ENCODE measurements around the gene SPOCK2. TPM values are rescaled to one million over a fixed set of nuclear protein-coding genes. Genes with fewer than 3 reads are reported as not detected.

SPOCK2 gene
- total and polyA plus RNA-seq, 2 donors (not counting 1 experiment from before 2014, with no cell fraction given): 39.1 to 139 TPM

- 96% methylated on average over 26 of the region's 29 CpGs for WGBS (ENCODE audit: insufficient coverage)
- Histone ChIP-seq H3K9me3 (ENCODE audit: control extremely low read depth in 1 of 3, control insufficient read depth in 2 of 3, insufficient read depth in 1 of 3, low read length in 2 of 3) (no peaks in the 10 kb centered on the region), H2AFZ (ENCODE audit: insufficient read depth, low read depth, low read length, poor library complexity, severe bottlenecking) (no peak overlapping the region), H3K4me3 (ENCODE audit: control extremely low read depth in 1 of 5, extremely low read depth in 1 of 5, insufficient read depth in 1 of 5, low read depth in 2 of 5, low read length in 4 of 5) (no peak overlapping the region), H4K20me1 (ENCODE audit: control insufficient read depth, insufficient read depth, low read length, poor library complexity, severe bottlenecking) (peaks cover 10% of the 10 kb centered on the region), H3K4me1 (ENCODE audit: control insufficient read depth in 2 of 2, insufficient read depth in 2 of 2, low read length in 2 of 2) (no peaks in the 10 kb centered on the region), H3K79me2 (ENCODE audit: control insufficient read depth, insufficient read depth, low read length) (no peaks in the 10 kb centered on the region), H3K27me3 (replicated peaks in 1 of 4; ENCODE audit: control extremely low read depth in 1 of 4, control insufficient read depth in 3 of 4, insufficient read depth in 4 of 4, low read length in 3 of 4) (no peaks in the 10 kb centered on the region), H3K27ac (ENCODE audit: low read length in 2 of 2) (no peak overlapping the region), H3K4me2 (replicated peaks; ENCODE audit: low read depth, low read length, poor library complexity, severe bottlenecking) (no peak overlapping the region), H3K9ac (ENCODE audit: low read length) (no peak overlapping the region), H3K36me3 (replicated peaks in 1 of 2; ENCODE audit: control extremely low read depth in 1 of 2, control insufficient read depth in 1 of 2, extremely low read depth in 1 of 2, insufficient read depth in 2 of 2, low read length in 1 of 2) (peaks cover 0 to 47% of the 10 kb centered on the region in 2 experiments)
- no peaks in the 10 kb centered on the region for H3K9me3 Mint-ChIP-seq (ENCODE audit: insufficient read depth)
- ChIA-PET POLR2A (no interaction called here), CTCF (interaction anchor here (1.1 to 7.5 kb wide), 2 partner anchors 14 to 157 kb away, joined by 4 to 57 read pairs; no protein-coding TSS in a partner anchor)
- TF ChIP-seq, protein P1, sequence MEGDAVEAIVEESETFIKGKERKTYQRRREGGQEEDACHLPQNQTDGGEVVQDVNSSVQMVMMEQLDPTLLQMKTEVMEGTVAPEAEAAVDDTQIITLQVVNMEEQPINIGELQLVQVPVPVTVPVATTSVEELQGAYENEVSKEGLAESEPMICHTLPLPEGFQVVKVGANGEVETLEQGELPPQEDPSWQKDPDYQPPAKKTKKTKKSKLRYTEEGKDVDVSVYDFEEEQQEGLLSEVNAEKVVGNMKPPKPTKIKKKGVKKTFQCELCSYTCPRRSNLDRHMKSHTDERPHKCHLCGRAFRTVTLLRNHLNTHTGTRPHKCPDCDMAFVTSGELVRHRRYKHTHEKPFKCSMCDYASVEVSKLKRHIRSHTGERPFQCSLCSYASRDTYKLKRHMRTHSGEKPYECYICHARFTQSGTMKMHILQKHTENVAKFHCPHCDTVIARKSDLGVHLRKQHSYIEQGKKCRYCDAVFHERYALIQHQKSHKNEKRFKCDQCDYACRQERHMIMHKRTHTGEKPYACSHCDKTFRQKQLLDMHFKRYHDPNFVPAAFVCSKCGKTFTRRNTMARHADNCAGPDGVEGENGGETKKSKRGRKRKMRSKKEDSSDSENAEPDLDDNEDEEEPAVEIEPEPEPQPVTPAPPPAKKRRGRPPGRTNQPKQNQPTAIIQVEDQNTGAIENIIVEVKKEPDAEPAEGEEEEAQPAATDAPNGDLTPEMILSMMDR (IDR thresholded peaks at IDR 0.05): no peak
- no peak for TF ChIP-seq EZH2 (IDR thresholded peaks at IDR 0.05; ENCODE audit: borderline replicate concordance, insufficient read depth, low read depth, low read length, poor library complexity, severe bottlenecking)
- peaks cover 8% of the 10 kb centered on the region for H3K4me1 Mint-ChIP-seq
- ATAC-seq (ENCODE audit: low read depth): no peak
- H3K27me3 Mint-ChIP-seq: no peaks in the 10 kb centered on the region
- H3K4me3 Mint-ChIP-seq: no peak overlapping the region
- no peak overlapping the region for H3K27ac Mint-ChIP-seq
- intact Hi-C loops (cut with micrococcal nuclease): no loop called here
- DNase-seq: no peak
Measured at GRCh38 chr10:72062832-72063702, 25.3 kb downstream of the SPOCK2 start.

GRCh38 chr10:72062382-72062781, 26.0 kb downstream of the SPOCK2 start:
- H4K20me1 ChIP-seq (ENCODE audit: control insufficient read depth, insufficient read depth, low read length, poor library complexity, severe bottlenecking): peaks cover 3% of the 10 kb centered on the region
- ChIA-PET POLR2A (no interaction called here), CTCF (interaction anchor here (0.5 to 7.5 kb wide), 4 partner anchors 13 to 275 kb away, joined by 4 to 57 read pairs (median 5); no protein-coding TSS in a partner anchor)
- H3K4me3 ChIP-seq (ENCODE audit: control extremely low read depth in 1 of 5, extremely low read depth in 1 of 5, insufficient read depth in 1 of 5, low read depth in 2 of 5, low read length in 4 of 5): no peak overlapping the region
- TF ChIP-seq, protein P1 (IDR thresholded peaks at IDR 0.05): no peak
- no peak for TF ChIP-seq EZH2 (IDR thresholded peaks at IDR 0.05; ENCODE audit: borderline replicate concordance, insufficient read depth, low read depth, low read length, poor library complexity, severe bottlenecking)
- H3K27ac ChIP-seq (ENCODE audit: low read length in 2 of 2): no peak overlapping the region
- H3K4me1 Mint-ChIP-seq: peaks cover 8% of the 10 kb centered on the region
- no peaks in the 10 kb centered on the region for H3K4me1 ChIP-seq (ENCODE audit: control insufficient read depth in 2 of 2, insufficient read depth in 2 of 2, low read length in 2 of 2)
- H3K79me2 ChIP-seq (ENCODE audit: control insufficient read depth, insufficient read depth, low read length): no peaks in the 10 kb centered on the region
- no peaks in the 10 kb centered on the region for H3K27me3 ChIP-seq (replicated peaks in 1 of 4; ENCODE audit: control extremely low read depth in 1 of 4, control insufficient read depth in 3 of 4, insufficient read depth in 4 of 4, low read length in 3 of 4)
- no peak overlapping the region for H3K4me2 ChIP-seq (replicated peaks; ENCODE audit: low read depth, low read length, poor library complexity, severe bottlenecking)
- no peaks in the 10 kb centered on the region for H3K9me3 ChIP-seq (ENCODE audit: control extremely low read depth in 1 of 3, control insufficient read depth in 2 of 3, insufficient read depth in 1 of 3, low read length in 2 of 3)
- H3K27me3 Mint-ChIP-seq: no peaks in the 10 kb centered on the region
- DNase-seq (no peak), ATAC-seq (ENCODE audit: low read depth) (no peak)
- H3K27ac Mint-ChIP-seq: no peak overlapping the region
- H2AFZ ChIP-seq (ENCODE audit: insufficient read depth, low read depth, low read length, poor library complexity, severe bottlenecking): no peak overlapping the region
- intact Hi-C loops (cut with micrococcal nuclease): no loop called here
- WGBS (ENCODE audit: insufficient coverage): 97% methylated on average over 8 of the region's 10 CpGs
- no peaks in the 10 kb centered on the region for H3K9me3 Mint-ChIP-seq (ENCODE audit: insufficient read depth)
- no peak overlapping the region for H3K4me3 Mint-ChIP-seq
- H3K36me3 ChIP-seq (replicated peaks in 1 of 2; ENCODE audit: control extremely low read depth in 1 of 2, control insufficient read depth in 1 of 2, extremely low read depth in 1 of 2, insufficient read depth in 2 of 2, low read length in 1 of 2): peaks cover 0 to 40% of the 10 kb centered on the region in 2 experiments
- no peak overlapping the region for H3K9ac ChIP-seq (ENCODE audit: low read length)

Measured in B cell (primary cell).